DOHH2 (cell line): Measurements from ENCODE around the gene ESPN.

Source experiments
- CTCF ChIP-seq: fragments of 200-600 bp; sonication (generic); IDR thresholded peaks from one replicate; pipeline ENCODE4 v1.5.1; 2014; ENCODE audit warnings: antibody characterized with exemption, mild to moderate bottlenecking, low read depth, low read length; ENCODE audit not compliant: poor library complexity, severe bottlenecking
- EZH2phosphoT487 ChIP-seq: fragments of 200-600 bp; sonication (generic); IDR thresholded peaks from 2 replicates; pipeline ENCODE4 v1.6.1; 2017; ENCODE audit warnings: borderline replicate concordance, mild to moderate bottlenecking, antibody characterized with exemption, low read length, moderate library complexity, mixed read lengths

- TF ChIP-seq CTCF = no peak
- no peak for TF ChIP-seq EZH2phosphoT487
Observed at GRCh38 chr1:6410248-6410893, 14.2 kb upstream of the ESPN start.
